Activated naive CD8-positive, alpha-beta T cell treated with anti-CD3 and anti-CD28 coated beads, Interleukin-2, amount 10 ng/mL, durations not matched to agents 7 days and 5 days (primary cell): Measurements from ENCODE around the gene COL8A1. TPM values are rescaled to one million over a fixed set of nuclear protein-coding genes. Genes with fewer than 3 reads are reported as not detected.
A peak's percentile ranks its signal among the peaks of the same experiment; 100 is the strongest.

ENCODE experiments used
- ATAC-seq: fragments of 150-1000 bp; cut with Tn5 transposase; one replicate; pipeline ENCODE4 v1.10.0; 2021; ENCODE audit warnings: low read depth, moderate library complexity
- POLR2A ChIA-PET: fragments of 350-600 bp; sonication (Branson Sonifier 250); formaldehyde crosslinking; loops from one replicate; lab custom pipeline; 2021; ENCODE audit warnings: antibody characterized with exemption; lab: Charles Lee
- DNase-seq: peaks from one replicate; pipeline ENCODE4 v3.0.0; 2021
- H3K27ac Mint-ChIP-seq: one replicate; pipeline ENCODE4 v1.8.0; 2022; ENCODE audit warnings: mild to moderate bottlenecking, mixed read lengths
- H3K27me3 Mint-ChIP-seq: one replicate; pipeline ENCODE4 v1.8.0; 2022; ENCODE audit warnings: mild to moderate bottlenecking, moderate library complexity, mixed read lengths
- H3K36me3 Mint-ChIP-seq: one replicate; pipeline ENCODE4 v1.8.0; 2021; ENCODE audit warnings: mild to moderate bottlenecking, mixed read lengths
- H3K4me1 Mint-ChIP-seq: one replicate; pipeline ENCODE4 v1.8.0; 2021; ENCODE audit warnings: mixed read lengths
- H3K4me3 Mint-ChIP-seq: one replicate; pipeline ENCODE4 v1.8.0; 2022; ENCODE audit warnings: mild to moderate bottlenecking, moderate library complexity, mixed read lengths
- H3K9me3 Mint-ChIP-seq: one replicate; pipeline ENCODE4 v1.8.0; 2021; ENCODE audit warnings: mixed read lengths
- total RNA-seq, 2 experiments: library from RNA; stranded (reverse); gene quantifications; one replicate each; pipeline ENCODE4 v1.2.3, GENCODE V29; 2021

Gene COL8A1
- total RNA-seq, 2 experiments from 2014 or later, result not detected

DNA sequence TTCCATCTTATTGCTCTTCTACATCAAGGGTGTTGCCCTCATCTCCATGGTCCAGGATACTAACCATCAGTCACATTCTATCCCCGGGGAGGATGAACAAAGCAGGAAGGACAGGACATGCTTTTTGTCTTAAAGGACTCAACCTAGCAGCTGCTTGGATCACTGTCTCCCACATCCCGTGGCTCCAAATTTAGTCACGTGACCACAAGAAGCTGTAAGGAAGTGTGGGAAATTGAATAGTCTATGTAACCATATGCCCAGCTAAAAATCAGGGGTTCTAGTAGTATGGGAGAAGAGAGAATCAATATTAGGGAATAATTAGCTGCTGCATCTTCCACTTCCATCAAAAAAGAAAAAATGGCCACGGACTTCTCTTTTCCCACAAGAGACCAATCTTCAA, 161.0 kb downstream of the COL8A1 start:
- Mint-ChIP-seq H3K9me3 (peaks cover 5% of the 10 kb centered on the region), H3K4me3 (no peak overlapping the region), H3K36me3 (no peaks in the 10 kb centered on the region), H3K27me3 (peaks cover 4% of the 10 kb centered on the region), H3K4me1 (no peaks in the 10 kb centered on the region), H3K27ac (no peak overlapping the region)
- ATAC-seq (no peak), DNase-seq (no peak)
- POLR2A ChIA-PET, result no interaction called here

- peaks cover 13% of the 10 kb centered on the region for H3K9me3 Mint-ChIP-seq
- H3K4me3 Mint-ChIP-seq, result no peak overlapping the region
- H3K27ac Mint-ChIP-seq, result no peak overlapping the region
- POLR2A ChIA-PET, result no interaction called here
- no peaks in the 10 kb centered on the region for H3K36me3 Mint-ChIP-seq
- peaks cover 4% of the 10 kb centered on the region for H3K27me3 Mint-ChIP-seq
- ATAC-seq (no peak), DNase-seq (no peak)
- H3K4me1 Mint-ChIP-seq, result no peaks in the 10 kb centered on the region
These were observed 164.9 kb downstream of the COL8A1 start for GRCh38 chr3:99803297-99803696.

DNA sequence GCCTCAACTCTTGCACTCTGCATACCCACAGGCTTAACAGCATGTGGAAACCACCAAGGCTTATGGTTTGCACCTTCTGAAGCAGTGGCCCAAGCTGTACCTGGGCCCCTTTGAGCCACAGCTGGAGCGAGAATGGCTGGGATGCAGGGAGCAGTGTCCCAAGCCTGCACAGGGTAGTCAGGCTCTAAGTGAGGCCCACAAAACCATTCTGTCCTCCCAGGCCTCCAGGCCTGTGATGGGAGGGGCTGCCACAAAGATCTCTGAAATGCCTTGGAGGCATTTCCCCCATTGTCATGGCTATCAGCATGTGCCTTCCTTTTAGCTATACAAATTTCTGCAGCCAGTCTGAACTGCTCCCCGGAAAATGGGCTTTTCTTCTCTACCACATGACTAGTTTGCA, 166.8 kb downstream of the COL8A1 start:
- Mint-ChIP-seq H3K27ac (no peak overlapping the region), H3K27me3 (peaks cover 2% of the 10 kb centered on the region), H3K4me3 (no peak overlapping the region), H3K36me3 (no peaks in the 10 kb centered on the region), H3K4me1 (no peaks in the 10 kb centered on the region), H3K9me3 (peaks cover 13% of the 10 kb centered on the region)
- POLR2A ChIA-PET, result no interaction called here
- no peak for ATAC-seq
- no peak for DNase-seq

DNA sequence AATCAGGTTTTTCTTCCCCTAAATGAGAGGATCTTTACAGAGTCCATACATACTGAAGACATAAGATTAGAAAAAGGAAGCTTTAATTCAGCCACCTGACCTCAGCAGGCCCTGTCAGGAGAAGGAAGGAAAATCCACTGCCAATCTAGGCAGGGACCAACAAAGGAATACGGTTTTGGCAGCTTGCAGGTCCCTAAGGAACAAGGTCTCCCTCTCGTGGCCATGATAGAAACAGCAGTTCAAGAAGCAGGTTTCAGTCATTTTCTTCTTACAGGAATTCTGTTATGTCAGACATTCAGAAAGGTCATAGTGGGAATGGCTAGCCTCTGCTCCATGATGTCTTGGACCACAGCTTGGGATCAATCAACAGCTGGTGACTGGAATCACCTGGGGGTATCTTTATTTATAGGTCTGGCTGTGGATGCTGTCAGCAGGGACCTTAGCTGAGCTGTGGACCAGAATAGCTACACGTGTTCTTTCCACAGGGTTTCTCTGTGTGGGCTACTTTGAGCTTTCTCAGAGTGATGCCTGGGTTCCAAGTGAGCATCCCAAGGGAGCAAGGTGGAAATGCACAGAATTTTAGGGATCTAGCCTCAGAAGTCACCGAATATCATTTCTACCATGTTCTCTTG, 169.9 kb downstream of the COL8A1 start:
- ATAC-seq (peak; percentile 42), DNase-seq (no peak)
- Mint-ChIP-seq H3K27me3 (no peaks in the 10 kb centered on the region), H3K4me3 (no peak overlapping the region), H3K36me3 (no peaks in the 10 kb centered on the region), H3K27ac (no peak overlapping the region), H3K4me1 (no peaks in the 10 kb centered on the region), H3K9me3 (peaks cover 11% of the 10 kb centered on the region)
- POLR2A ChIA-PET, result no interaction called here

DNA sequence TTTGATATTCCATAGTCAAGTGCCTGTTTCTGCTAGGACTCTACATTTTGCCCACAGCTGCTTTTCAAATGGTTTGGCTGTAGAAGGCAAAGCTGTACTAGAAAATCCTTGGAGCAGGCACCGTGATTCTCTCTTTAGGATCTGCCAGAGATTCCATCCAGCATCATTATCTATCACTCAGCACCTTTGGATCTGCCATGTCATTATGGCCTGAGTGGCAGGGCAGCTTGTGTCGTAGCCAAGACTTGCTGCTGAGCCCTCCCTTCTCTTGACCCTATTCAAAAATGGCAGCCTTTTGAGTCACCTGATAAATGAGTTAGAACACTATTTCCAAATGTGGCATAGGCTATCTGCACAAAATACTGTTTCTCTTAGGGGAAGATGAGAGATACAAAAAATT, 171.2 kb downstream of the COL8A1 start:
- Mint-ChIP-seq H3K27ac (no peak overlapping the region), H3K4me3 (no peak overlapping the region), H3K4me1 (no peaks in the 10 kb centered on the region), H3K36me3 (no peaks in the 10 kb centered on the region), H3K27me3 (no peaks in the 10 kb centered on the region), H3K9me3 (peaks cover 7% of the 10 kb centered on the region)
- ATAC-seq (no peak), DNase-seq (no peak)
- POLR2A ChIA-PET, result no interaction called here

GRCh38 chr3:99810403-99810802, 172.0 kb downstream of the COL8A1 start:
- Mint-ChIP-seq H3K4me1 (peaks cover under 1% of the 10 kb centered on the region), H3K36me3 (no peaks in the 10 kb centered on the region), H3K4me3 (no peak overlapping the region), H3K27me3 (no peaks in the 10 kb centered on the region), H3K27ac (no peak overlapping the region), H3K9me3 (peaks cover 6% of the 10 kb centered on the region)
- ATAC-seq (no peak), DNase-seq (no peak)
- POLR2A ChIA-PET, result no interaction called here

GRCh38 chr3:99817047-99817436, 178.6 kb downstream of the COL8A1 start:
- no peak for DNase-seq
- POLR2A ChIA-PET, result interaction anchor here (0.6 to 1.5 kb wide), 2 partner anchors 444 to 646 kb away, joined by 3 to 5 read pairs; partner anchors contain the start of gene TBC1D23
- Mint-ChIP-seq H3K27me3 (no peaks in the 10 kb centered on the region), H3K9me3 (no peaks in the 10 kb centered on the region), H3K27ac (peak overlapping the region; percentile 86), H3K4me1 (peaks cover 29% of the 10 kb centered on the region), H3K4me3 (peak overlapping the region; percentile 87), H3K36me3 (peaks cover 6% of the 10 kb centered on the region)
- ATAC-seq, result no peak

DNA sequence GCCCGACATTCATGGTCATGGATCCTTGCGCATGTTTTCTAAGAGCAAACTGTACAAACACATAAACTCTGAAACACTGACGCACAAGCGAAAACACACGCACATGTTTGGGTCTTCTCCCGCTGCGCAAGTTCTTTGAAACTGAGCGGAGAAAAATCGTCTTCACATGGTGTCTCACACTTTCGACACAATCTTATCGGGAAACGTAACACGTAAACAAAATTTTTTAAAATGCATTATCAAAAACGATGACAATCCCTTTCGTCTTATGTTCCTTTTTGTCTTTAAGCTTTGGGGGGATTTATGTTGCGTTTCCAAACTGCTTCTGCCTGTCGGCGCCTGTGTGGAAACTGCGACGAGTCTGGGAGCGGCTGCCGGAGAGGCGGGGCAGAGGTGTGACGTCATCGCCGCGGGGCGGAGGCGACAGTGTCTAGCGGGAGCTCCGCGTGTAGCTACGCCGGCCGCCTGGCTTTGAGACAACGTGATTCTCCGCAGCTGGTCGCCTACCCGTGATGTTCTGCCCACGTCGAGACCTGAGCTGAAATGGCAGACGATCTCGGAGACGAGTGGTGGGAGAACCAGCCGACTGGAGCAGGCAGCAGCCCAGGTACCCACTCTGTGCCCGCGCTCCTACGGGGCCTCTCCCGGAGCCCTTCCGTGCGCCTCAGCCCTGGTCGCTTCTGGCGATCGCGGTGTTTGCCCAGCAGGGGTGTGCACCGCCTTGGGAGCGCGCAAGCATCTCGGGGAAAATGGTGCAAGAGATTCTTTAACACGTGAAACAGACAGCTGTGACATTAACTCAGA, 179.2 kb downstream of the COL8A1 start, which contains the start of gene CMSS1:
Gene CMSS1, plus strand, starts transcription at position 426 of the 804 bp plus-strand sequence.
- H3K27ac Mint-ChIP-seq, result peak within 1 kb of the TSS; percentile 86
- ATAC-seq (peak; percentile 96), DNase-seq (peak; percentile 96)
- no peaks in the 10 kb centered on the region for H3K27me3 Mint-ChIP-seq
- POLR2A ChIA-PET, result interaction anchor here (1.5 kb wide), 1 partner anchor 443 kb away, joined by 5 read pairs; the partner anchor contains the start of gene TBC1D23
- peak within 1 kb of the TSS; percentile 87 for H3K4me3 Mint-ChIP-seq
- H3K36me3 Mint-ChIP-seq, result peaks cover 6% of the 10 kb centered on the region
- H3K9me3 Mint-ChIP-seq, result no peaks in the 10 kb centered on the region
- H3K4me1 Mint-ChIP-seq, result peaks cover 29% of the 10 kb centered on the region

DNA sequence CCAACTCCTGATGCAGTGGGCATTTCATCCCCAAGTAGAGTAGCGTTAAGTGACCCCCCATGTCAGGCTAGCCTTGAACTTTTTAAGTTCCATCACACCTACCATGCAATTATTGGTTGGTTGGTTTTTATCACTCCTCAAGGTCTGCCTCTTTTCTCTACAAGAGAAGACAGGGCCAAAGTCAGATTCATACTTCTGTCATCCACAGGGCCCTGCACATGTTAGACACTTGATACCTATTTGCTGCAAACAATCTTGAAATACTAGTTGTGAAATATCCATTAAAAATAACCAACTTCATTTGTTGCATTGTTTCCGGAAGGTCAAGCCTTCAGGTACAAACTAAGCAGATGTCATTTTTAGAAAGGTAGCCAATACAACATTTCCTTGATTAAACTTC, 180.4 kb downstream of the COL8A1 start:
- POLR2A ChIA-PET, result no interaction called here
- H3K4me1 Mint-ChIP-seq, result peaks cover 29% of the 10 kb centered on the region
- H3K27me3 Mint-ChIP-seq, result no peaks in the 10 kb centered on the region
- DNase-seq (no peak), ATAC-seq (no peak)
- H3K9me3 Mint-ChIP-seq, result no peaks in the 10 kb centered on the region
- H3K4me3 Mint-ChIP-seq, result peak overlapping the region; percentile 87
- peaks cover 6% of the 10 kb centered on the region for H3K36me3 Mint-ChIP-seq
- H3K27ac Mint-ChIP-seq, result peak overlapping the region; percentile 13

- Mint-ChIP-seq H3K9me3 (no peaks in the 10 kb centered on the region), H3K36me3 (peaks cover 6% of the 10 kb centered on the region), H3K4me1 (peaks cover 14% of the 10 kb centered on the region), H3K4me3 (no peak overlapping the region), H3K27ac (no peak overlapping the region), H3K27me3 (no peaks in the 10 kb centered on the region)
- POLR2A ChIA-PET, result no interaction called here
- DNase-seq (no peak), ATAC-seq (no peak)
These were observed 185.6 kb downstream of the COL8A1 start for GRCh38 chr3:99823723-99824711.

- Mint-ChIP-seq H3K27me3 (no peaks in the 10 kb centered on the region), H3K4me1 (peaks cover 8% of the 10 kb centered on the region), H3K4me3 (no peak overlapping the region), H3K36me3 (peaks cover 3% of the 10 kb centered on the region), H3K9me3 (no peaks in the 10 kb centered on the region), H3K27ac (no peak overlapping the region)
- DNase-seq (no peak), ATAC-seq (no peak)
- POLR2A ChIA-PET, result no interaction called here
These were observed 186.7 kb downstream of the COL8A1 start for GRCh38 chr3:99825004-99825640.

DNA sequence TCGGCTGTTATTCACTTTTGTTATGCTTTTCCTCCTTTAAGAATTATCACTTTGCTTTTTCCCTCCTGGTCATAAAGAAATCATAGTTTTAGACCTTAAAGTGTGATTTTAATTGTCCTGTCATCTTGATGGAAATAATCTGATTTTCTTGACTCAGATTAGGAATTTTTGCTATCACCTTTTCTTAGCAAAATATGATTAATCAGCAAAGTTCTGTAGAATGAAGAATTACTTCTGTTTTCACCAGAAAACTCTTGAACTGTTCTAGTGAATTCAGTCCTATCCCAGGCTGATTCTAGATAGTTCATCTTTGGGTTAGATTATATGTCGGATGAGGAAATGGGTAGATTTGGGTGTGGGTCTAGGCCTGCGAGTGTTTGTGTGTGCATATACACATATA, 191.4 kb downstream of the COL8A1 start:
- Mint-ChIP-seq H3K4me3 (no peak overlapping the region), H3K27ac (no peak overlapping the region), H3K9me3 (no peaks in the 10 kb centered on the region), H3K36me3 (no peaks in the 10 kb centered on the region), H3K4me1 (peaks cover 6% of the 10 kb centered on the region), H3K27me3 (no peaks in the 10 kb centered on the region)
- POLR2A ChIA-PET, result no interaction called here
- ATAC-seq (no peak), DNase-seq (no peak)
